ENCODE results near the gene B4GALT4.

- TF ChIP-seq EZH2 (IDR thresholded peaks at IDR 0.05; ENCODE audit: insufficient read depth, poor library complexity, severe bottlenecking) (no peak), EZH2phosphoT487 (IDR thresholded peaks at IDR 0.05; ENCODE audit: insufficient read depth, low read depth) (no peak)
Measured at GRCh38 chr3:119173325-119173724, 67.4 kb downstream of the B4GALT4 start, which contains the start of gene UPK1B.
